GM19351 (cell line): ENCODE results near the gene TRIM9.
"Not testable (repeated sequence)": the region's sequence is repeated elsewhere in the genome, so short reads cannot be mapped to it uniquely, and the experiment has no call there.

Source experiments
- ATAC-seq: cut with Tn5 transposase; IDR thresholded peaks from one replicate; pipeline ENCODE4 v1.9.1; 2021; ENCODE audit warnings: mild to moderate bottlenecking, moderate library complexity; ENCODE audit not compliant: unreplicated experiment

The TRIM9 gene

DNA sequence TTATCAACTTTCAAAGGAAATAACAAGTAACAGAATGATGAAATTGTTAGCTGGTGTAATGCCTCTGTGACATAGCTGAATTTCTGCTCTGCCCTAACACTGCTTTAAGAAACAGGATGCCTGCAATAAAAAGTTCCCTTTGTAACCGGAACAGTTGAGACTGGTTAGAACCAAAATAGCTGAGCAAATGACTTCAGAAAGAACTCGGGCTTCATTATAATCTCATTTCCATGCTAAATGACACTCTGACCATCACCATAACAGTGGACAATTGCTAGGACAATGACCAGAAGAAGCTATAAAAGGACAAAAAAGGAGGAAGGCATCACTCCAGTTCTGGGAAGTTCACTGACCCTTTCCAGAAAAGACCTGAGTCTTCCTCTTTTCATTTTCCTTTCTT, 127.1 kb downstream of the TRIM9 start:
- no peak for ATAC-seq

DNA sequence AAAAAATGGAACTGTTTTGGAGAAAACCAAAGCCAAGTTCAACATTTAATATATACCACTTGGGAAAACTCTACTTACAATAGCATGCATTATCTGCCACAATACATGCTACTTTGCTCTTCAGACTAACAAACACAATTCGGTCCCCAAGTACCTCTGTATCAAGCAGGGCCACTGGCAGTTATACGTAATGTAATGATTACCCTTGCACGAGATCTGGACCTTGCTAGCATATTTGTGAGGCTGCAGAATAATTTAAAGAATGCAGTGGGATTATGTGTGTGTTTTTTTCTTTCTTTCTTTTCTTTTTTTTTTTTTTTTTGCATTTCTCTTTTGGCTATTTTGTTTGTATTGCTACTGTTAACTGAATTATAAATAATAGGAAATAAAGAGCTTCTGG, 127.8 kb downstream of the TRIM9 start:
- no peak for ATAC-seq

DNA sequence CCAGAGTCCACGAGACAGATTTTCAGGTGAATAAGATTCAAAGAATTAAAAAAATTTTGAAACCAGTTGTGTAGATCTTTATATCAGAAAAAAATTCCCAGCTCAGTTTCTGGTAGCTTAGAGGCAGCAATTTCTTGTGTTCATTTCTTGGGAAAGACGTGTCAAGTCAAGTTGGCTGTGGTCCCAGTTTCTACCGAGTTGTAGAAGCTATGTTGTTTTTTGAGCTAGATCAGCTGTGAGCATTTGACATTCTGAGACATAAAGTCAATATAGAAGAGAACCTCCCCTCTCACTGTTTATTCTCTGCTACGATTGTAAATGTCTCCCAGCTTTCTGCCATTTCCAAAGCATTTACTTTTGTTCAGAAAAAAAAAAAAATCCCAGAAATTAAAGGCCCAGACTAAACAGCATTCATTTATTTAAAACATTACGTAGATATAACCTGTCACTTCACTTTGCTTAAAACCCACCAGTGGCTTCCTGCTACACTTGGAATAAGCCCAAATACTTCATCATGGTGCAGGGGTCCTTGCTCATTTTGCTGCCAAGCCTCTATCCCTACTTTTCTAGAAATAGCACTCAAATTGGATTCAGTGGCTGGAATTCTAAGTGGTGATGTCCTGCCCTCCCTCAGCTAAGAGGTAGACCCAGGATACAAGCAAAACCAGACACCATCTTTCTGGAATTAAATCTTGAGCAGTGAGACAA, 130.1 kb downstream of the TRIM9 start:
- ATAC-seq = no peak

DNA sequence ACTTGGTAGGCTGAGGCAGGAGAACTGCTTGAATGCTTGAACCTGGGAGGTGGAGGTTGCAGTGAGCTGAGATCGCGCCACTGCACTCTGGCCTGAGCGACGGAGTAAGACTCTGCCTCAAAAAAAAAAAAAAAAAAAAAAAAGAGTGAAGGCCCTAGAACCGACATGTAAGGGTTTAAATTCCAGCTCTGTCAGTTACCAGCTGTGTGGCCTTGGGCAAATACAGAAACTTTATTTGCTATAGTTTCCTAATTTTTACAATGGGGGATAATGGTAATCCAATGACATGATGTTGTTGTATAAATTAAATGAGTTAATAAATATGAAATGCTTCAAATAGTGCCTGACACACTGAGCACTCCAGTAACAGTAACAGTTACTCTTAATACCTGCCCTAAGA, 131.0 kb downstream of the TRIM9 start:
- no peak for ATAC-seq

DNA sequence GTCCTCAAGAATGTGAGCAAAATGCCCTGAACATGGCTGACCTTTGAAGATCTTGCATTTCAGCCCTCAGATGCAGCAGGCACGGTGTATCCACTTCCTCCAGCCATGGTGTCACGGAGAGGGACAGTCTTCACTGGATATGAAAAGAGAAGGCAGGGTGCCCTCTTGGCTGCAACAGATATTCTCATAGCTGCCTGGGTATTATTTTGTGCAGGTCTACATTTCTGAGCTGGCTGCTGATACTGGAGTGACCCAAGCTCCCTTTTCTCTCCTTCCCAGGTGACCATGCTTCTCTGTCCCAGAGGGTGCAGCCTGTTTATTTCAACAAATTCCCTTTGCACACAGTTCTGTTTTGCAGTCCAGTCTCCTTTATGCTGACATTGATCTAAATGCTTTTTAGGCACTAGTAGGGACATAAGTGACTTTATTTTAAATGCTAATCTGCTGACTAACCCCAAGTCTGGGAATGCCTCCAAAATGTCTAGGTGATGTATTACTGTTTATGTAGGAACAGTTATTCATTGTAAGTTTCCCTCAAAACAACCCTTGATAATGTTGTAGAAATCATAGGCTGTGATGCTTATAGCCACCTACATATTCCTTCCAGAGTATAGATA, 133.2 kb downstream of the TRIM9 start:
- ATAC-seq = no peak

DNA sequence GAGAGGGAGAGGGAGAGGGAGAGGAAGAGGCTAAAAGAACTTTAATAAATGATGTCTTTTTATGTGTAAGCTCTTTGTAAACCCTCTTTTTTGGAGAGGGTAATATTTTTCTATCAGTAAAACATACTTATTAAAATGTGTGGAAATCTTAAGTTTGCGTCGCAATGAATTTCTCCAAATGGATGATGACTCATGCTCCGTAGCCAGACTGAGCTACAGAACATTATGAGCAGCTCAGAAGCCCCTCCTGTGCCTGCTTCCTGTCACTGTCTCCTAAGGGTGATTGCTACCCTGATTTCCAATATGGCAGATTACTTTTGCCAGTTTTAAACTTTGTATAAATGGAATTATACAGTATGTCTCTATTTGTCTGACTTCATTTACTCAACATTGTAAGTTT, 137.6 kb downstream of the TRIM9 start:
- ATAC-seq = no peak

DNA sequence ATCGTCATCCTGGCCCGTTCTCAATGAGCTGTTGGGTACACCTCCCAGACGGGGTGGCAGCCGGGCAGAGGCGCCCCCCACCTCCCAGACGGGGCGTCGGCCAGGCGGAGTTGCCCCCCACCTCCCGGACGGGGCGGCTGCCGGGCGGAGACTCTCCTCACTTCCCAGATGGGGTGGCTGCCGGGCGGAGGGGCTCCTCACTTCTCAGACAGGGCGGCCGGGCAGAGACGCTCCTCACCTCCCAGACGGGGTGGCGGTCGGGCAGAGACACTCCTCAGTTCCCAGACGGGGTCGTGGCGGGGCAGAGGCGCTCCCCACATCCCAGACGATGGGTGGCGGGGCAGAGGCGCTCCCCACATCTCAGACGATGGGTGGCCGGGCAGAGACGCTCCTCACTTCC, 138.5 kb downstream of the TRIM9 start:
- ATAC-seq = not testable (repeated sequence)

DNA sequence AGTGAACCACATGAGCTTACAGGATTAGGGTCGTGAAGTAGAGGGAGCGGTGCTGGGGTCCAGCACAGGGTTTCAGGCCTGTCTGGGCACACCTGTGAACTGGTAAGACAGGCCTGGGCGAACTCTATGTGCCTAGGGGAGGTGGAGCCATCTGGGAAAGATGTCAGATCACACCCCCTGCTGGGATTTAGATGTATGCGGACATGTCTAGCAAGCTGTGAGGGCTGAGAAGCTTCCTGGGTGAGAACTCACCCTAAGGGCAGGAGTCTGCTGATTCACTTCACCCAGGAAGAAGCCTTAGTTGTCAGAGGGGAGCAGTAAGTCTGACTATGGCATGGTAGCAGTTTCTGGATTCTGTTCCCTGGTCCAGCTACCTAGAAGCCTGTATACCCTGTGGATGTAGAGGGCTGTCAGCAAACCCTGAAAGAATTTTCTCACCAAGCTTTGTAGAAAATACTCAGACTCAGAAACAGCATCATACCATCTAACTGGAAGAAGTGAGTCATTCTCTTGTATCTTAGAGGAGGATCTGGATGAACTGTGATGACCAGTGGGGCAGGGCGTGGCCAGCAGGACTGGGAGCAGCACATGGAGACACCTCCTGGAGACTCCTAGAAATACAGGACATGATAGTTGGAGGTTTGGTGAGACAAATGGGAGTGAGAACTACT, 139.4 kb downstream of the TRIM9 start:
- no peak for ATAC-seq

DNA sequence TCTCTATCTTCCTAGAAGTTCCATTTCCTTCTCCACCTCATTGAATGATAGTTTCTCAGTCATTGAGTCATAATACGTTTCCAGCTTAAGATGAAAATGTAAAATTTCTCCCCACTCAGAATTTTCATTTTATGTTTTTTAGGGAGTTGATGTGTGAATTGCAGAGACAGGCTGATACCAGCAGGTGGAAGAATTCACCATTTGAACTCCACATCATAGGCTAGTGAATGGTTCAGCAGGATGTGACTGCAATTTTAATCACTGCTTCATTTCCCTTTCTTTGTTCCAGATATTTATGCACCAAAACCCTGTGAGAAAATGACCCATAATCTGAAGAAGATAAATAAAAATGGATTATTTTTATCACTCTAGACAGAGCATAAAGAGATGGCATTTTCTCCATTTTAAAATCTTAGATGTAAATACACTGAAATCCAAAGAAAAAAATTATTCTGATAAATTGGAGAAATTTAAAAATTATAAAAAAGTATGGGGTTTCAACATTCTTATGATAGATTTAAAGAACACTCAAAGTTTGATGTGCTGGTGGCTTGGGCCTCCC, 140.0 kb downstream of the TRIM9 start:
- no peak for ATAC-seq

DNA sequence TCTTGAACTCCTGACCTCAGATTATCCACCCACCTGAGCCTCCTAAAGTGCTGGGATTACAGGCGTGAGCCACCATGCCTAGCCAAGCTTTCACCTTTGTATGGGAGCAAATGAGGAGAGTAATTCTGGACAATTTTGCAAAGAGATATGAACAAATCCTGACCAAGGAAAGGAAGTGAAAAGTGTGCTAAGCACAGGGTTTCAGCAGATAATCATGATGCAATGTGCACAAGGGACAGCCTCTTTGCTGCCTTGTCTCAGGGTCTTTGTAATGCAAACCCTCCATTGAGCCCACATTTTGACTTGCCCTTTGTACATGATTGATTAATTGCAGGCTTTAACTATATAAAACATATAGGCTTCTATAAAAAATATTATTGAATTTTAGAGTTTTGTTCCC, 141.4 kb downstream of the TRIM9 start:
- no peak for ATAC-seq

DNA sequence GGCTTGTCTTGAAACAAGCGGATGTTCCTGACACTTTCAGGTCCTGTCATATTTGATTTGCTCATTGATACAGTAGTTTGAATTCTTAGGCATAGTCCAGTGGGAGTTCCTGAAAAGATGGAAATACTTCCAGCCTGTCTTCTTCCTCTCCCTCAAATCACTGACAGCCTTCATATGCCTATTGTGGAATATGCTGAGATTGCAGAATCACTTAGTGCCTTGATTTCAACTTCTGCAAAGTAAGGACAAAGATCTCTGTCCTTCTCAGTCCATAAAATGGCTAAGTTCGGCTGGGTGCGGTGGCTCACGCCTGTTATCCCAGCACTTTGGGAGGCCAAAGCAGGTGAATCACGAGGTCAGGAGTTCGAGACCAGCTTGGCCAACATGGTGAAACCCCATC, 143.9 kb downstream of the TRIM9 start:
- no peak for ATAC-seq

DNA sequence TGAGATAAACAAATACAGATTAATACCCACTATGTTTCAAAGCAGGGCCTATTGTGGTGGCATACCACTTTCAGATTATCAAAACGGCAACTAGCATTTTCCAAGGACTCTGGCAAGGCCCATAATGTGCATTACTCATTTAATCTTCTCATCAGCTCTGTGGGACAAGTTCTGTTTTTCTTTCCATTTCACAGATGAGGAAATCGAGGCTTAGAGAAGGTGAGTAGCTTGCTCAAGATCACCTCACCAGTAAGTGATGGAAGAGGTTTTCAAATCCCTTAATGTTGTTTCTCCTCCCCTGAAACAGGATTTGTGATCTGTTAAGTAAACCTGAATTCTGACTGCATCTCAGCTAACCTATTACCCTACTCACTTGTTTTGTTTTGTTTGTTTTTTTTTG, 146.7 kb downstream of the TRIM9 start:
- ATAC-seq = no peak

DNA sequence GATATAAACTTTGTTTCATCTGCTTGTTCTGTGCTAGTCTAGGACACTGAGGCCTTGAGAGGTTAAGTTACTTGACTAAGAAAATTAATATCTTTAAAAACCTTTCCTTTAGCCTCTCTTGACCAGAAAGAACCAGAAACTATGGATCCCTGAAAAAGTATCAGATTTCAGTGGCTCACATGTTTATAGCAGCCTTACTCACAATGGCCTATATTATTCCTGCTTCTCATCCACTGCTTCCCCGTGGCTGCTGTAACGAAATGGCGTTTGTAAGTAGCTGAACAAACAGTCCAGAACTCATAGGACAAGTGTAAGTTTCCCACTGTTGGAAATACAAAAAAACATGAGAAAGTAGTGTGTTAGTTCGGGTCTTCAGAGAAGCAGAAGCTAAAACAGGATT, 147.5 kb downstream of the TRIM9 start:
- ATAC-seq = no peak

DNA sequence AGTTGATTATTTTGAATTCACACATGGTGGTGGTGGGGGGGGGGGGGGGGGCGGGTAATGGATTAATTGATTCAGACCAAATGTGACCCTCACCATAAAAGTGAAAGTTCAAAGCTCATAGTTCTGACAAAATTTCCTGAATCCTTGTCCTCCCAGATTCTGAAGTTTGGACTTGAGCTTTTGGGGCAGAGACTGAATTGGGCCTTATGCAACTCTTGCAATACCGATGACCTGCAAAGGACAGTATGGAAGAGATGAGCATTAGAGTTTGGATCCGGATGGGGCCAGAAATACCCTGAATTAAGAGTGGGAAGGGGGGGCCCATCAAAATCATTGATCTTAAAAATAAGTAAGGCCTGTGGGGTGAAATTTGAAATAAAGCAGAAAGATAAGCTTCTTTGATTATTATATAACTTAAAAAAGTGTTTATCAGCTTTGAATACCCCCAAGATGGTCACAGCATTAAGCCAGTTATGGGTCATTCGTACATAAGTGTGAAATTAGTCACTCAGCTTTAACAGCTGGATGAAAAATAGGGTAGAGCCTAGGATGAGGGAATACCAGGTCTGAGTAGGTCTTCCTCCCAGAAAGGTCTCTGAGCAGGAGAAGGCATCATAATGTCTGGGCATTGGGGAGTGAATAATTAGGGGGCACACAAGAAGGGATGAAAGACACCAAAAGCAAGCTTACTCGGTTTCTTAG, 148.5 kb downstream of the TRIM9 start:
- no peak for ATAC-seq

DNA sequence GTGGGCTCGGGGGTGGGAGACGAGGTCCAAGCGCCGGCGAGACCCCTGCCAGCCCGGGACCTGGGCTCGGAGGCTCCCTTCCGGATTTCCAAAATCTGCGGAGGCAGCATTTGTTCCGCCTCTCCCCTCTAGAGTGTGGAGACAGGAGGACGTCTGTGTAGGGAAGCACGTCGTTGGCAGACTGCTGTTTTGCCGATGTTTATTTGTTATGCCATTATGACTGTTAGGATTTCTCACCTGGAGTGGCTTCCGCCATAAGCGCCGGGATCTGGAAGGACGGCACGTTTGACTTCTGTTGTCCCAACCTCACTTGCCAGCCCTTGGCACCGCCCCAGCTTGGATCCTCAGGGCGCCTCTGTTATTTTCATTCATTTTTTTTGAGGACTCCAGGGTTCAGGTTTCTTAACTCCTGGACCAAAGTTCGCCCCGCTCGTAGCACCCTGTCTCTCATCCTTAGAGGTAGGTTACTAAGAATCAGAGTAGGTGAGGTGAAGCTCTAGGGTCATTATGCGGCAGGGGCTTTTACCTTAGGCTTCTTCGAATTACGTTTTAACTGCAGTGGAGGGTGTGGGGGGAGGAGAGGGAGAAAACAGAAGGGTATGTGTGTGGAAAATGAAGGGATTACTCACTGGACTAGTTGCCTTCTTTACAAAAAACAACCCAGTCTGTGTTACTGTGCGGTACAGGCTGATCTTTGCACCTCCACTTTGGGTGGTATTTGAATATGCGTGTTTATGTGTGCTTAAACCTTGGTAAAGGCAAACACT, 150.1 kb downstream of the TRIM9 start:
- ATAC-seq = peak; percentile 20

DNA sequence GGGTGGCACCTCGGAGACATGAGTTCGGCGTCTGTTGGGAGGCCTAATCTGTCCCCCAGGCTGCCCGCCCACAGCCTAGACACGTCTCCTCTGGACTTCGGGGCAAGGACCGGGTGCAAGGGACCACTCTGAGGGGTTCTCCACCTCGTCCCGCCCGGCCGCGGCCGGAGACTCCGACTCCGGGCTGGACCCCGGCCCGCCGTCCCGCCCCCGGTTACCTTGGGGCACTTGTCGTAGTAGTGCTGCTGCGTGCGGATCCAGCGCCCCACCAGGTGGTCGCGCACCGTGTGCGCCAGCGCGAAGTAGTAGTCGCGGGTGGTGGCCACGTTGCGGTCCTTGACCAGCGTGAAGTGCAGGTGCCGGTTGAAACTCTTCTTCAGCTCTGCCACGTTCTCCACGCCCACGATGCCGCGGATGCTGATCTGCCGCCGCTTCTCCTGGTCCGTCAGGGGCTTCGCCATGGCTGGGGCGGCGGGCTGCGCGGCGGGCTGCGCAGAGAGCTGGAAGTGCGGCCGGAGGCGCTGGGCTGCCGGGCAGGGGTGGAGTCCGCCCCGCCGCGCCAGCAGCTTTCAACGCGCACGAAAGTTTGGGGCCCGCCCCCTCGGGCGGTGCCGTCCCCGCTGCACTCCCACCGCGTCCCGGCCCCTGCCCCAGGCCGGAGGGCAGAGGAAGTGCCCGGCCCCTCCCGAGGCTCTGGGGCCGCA, 150.8 kb downstream of the TRIM9 start, which contains the start of gene PYGL:
Gene PYGL (minus strand): TSS at position 541 of the 704 bp plus-strand sequence. CDS start 80 bp downstream, at position 461.
- peak; percentile 88 for ATAC-seq

DNA sequence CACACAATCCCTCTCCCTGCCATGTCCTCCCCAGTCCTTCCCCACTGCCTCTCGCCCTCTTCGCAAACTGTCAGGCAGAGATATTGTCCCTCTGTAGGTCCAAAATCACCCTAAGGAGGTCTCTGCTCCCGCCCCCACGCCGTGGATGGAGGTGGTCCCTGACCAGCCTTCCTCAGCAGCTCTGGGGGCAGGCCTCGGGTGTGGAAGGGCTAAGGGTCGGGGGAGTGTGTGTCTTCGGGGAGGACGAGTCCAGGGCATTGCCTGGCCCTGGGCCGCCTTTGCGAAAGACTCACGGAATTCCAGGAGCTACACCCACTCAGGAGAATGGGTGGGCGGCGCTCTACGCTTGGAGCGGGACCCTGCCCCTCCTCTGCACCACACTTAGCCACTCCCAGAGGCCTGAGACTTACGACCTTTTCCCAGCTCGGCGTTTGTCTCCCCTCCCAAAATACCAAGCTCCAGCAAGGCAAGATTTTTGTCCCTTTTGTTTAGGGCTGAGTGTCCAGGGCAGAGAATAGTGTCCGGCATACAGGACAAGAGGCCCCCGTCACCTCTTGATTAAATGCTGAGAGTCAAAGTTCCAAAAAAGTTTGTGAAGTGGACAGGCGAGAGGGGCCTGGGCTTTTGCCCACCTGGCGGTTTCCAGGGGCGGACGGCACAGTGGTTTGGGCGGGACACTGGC, 151.5 kb downstream of the TRIM9 start:
- no peak for ATAC-seq

DNA sequence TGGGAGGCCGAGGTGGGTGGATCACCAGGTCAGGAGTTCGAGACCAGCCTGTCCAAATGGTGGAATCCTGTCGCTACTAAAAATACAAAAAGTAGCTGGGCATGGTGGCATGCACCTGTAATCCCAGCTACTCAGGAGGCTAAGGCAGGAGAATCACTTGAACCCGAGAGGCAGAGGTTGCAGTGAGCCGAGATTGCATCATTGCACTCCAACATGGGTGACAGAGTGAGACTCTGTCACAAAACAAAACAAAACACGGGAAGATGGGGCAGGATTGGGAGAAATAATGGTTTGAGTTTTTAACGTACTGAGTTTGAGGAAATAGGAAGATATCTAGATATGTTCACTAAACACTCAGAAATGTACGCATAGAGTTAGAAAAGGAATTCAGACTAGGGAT, 153.3 kb downstream of the TRIM9 start:
- ATAC-seq = not testable (repeated sequence)

DNA sequence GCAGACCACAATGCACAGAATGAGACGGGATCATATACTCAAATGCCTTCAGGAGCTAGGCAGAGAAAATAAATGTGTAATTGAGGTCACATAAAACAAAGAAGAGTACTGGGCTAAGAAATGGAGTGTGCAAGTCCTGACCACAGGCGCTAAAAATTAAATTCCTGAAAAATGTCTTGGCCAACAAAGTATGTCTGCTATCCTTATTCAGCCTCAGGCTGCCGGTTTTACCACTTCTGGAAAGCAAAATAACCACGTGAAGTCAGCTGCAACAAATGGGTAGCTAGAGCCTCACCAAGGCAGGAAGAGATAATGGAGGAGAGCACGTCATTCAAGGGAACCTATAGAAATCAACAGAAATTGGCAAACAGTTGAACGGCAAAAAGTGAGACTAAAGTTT, 153.8 kb downstream of the TRIM9 start:
- no peak for ATAC-seq
